SK-N-SH (cell line): ENCODE measurements around the gene PTOV1.

Source experiments
- EP300 ChIP-seq, 2 experiments: IDR thresholded peaks; 2 replicates each; pipeline versions ENCODE4 v1.4.0 to v1.6.1; 2012; ENCODE audit warnings: borderline replicate concordance in 1 of 2, low read depth in 1 of 2, low read length in 1 of 2
- EZH2phosphoT487 ChIP-seq: fragments of 200-600 bp; sonication (generic); IDR thresholded peaks from 2 replicates; pipeline ENCODE4 v1.6.1; 2017; ENCODE audit warnings: low read depth, mixed run types, mild to moderate bottlenecking, antibody characterized with exemption, moderate library complexity, borderline replicate concordance
- FOXM1 ChIP-seq: IDR thresholded peaks from 2 replicates; pipeline ENCODE4 v1.4.0; 2012; ENCODE audit warnings: low read depth, mild to moderate bottlenecking
- GABPA ChIP-seq: IDR thresholded peaks from 2 replicates; pipeline ENCODE4 v1.4.0; 2012; ENCODE audit warnings: low read depth, mild to moderate bottlenecking
- POLR2AphosphoS5 ChIP-seq: IDR thresholded peaks from 2 replicates; pipeline ENCODE4 v1.6.1; 2012; ENCODE audit warnings: low read depth, low read length
- SIN3A ChIP-seq: IDR thresholded peaks from 2 replicates; pipeline ENCODE4 v1.6.1; 2012; ENCODE audit warnings: low read depth, mild to moderate bottlenecking, low read length, moderate library complexity, borderline replicate concordance
- TAF1 ChIP-seq: IDR thresholded peaks from 2 replicates; pipeline ENCODE4 v1.6.1; 2012; ENCODE audit warnings: low read depth, mild to moderate bottlenecking, low read length, moderate library complexity, borderline replicate concordance
- TCF12 ChIP-seq: IDR thresholded peaks from 2 replicates; pipeline ENCODE4 v1.4.0; 2012
- YY1 ChIP-seq: IDR thresholded peaks from 2 replicates; pipeline ENCODE4 v1.4.0; 2012; ENCODE audit warnings: low read depth, mild to moderate bottlenecking
- TF ChIP-seq, protein P1 (sequence below): fragments of 200-600 bp; sonication (generic); IDR thresholded peaks from 2 replicates; pipeline ENCODE4 v1.6.1; 2017; ENCODE audit warnings: antibody characterized with exemption, mild to moderate bottlenecking, moderate library complexity
- TF ChIP-seq, protein P2 (sequence below): IDR thresholded peaks from 2 replicates; pipeline ENCODE4 v1.4.0; 2012; ENCODE audit warnings: low read depth, borderline replicate concordance

DNA sequence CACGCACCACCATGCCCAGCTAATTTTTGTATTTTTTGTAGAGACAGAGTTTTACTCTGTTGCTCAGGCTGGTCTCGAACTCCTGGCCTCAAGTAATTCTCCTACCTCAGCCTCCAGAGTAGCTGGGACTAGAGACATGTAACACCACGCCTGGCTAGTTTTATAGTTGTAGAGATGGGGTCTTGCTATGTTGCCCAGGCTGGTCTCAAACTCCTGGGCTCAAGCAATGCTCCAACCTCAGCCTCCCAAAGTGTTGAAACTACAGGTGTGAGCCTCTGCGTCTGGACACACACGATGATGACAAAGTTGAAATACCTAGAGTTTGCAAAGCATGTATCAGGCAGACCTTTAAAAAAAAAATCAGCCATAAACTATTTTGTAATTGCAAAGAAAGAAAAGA lies 4.6 kb upstream of the PTOV1 start:
- TF ChIP-seq EZH2phosphoT487: no peak
- no peak for TF ChIP-seq POLR2AphosphoS5
- TF ChIP-seq, protein P1, sequence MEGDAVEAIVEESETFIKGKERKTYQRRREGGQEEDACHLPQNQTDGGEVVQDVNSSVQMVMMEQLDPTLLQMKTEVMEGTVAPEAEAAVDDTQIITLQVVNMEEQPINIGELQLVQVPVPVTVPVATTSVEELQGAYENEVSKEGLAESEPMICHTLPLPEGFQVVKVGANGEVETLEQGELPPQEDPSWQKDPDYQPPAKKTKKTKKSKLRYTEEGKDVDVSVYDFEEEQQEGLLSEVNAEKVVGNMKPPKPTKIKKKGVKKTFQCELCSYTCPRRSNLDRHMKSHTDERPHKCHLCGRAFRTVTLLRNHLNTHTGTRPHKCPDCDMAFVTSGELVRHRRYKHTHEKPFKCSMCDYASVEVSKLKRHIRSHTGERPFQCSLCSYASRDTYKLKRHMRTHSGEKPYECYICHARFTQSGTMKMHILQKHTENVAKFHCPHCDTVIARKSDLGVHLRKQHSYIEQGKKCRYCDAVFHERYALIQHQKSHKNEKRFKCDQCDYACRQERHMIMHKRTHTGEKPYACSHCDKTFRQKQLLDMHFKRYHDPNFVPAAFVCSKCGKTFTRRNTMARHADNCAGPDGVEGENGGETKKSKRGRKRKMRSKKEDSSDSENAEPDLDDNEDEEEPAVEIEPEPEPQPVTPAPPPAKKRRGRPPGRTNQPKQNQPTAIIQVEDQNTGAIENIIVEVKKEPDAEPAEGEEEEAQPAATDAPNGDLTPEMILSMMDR: no peak
- TF ChIP-seq TAF1: no peak
- TF ChIP-seq FOXM1: no peak
- TF ChIP-seq, protein P2, sequence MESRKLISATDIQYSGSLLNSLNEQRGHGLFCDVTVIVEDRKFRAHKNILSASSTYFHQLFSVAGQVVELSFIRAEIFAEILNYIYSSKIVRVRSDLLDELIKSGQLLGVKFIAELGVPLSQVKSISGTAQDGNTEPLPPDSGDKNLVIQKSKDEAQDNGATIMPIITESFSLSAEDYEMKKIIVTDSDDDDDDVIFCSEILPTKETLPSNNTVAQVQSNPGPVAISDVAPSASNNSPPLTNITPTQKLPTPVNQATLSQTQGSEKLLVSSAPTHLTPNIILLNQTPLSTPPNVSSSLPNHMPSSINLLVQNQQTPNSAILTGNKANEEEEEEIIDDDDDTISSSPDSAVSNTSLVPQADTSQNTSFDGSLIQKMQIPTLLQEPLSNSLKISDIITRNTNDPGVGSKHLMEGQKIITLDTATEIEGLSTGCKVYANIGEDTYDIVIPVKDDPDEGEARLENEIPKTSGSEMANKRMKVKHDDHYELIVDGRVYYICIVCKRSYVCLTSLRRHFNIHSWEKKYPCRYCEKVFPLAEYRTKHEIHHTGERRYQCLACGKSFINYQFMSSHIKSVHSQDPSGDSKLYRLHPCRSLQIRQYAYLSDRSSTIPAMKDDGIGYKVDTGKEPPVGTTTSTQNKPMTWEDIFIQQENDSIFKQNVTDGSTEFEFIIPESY: no peak
- TF ChIP-seq TCF12: no peak
- TF ChIP-seq YY1: no peak
- no peak for TF ChIP-seq EP300 (IDR thresholded peaks at IDR 0.05; ENCODE audit: borderline replicate concordance in 1 of 2, low read depth in 1 of 2, low read length in 1 of 2)
- no peak for TF ChIP-seq GABPA
- no peak for TF ChIP-seq SIN3A
